Caco-2 (cell line): ENCODE results near the gene DDI2. TPM values are rescaled to one million over a fixed set of nuclear protein-coding genes. Genes with fewer than 3 reads are reported as not detected.

ENCODE experiments used
- BruUV-seq: library from RNA; stranded (reverse); fragments of 400-500 nt; replicated peaks from 2 replicates; lab custom pipeline; 2021; lab: Mats Ljungman, UMichigan
- CTCF ChIA-PET: fragments of 300-600 bp; sonication (Branson Sonifier 250); formaldehyde crosslinking; loops from one replicate; lab custom pipeline; 2022; ENCODE audit warnings: antibody characterized with exemption; lab: Charles Lee
- POLR2A ChIA-PET: fragments of 300-600 bp; sonication (Branson Sonifier 250); formaldehyde crosslinking; loops from one replicate; lab custom pipeline; 2022; ENCODE audit warnings: antibody characterized with exemption; lab: Charles Lee
- DNase-seq, 2 experiments: peaks; one replicate each; pipeline versions ENCODE4 v3.0.0 to v3.0.0-alpha.2; 2020 to 2022
- H3K27me3 ChIP-seq: replicated peaks from 2 replicates; pipeline ENCODE4 v1.6.0; 2011; ENCODE audit warnings: low read length; ENCODE audit not compliant: control insufficient read depth, insufficient read depth
- H3K36me3 ChIP-seq: 2 replicates; pipeline ENCODE4 v1.5.1; 2011; ENCODE audit warnings: low read length; ENCODE audit not compliant: control insufficient read depth, insufficient read depth
- H3K4me1 ChIP-seq: fragments of 250-450 bp; sonication (Bioruptor Pico); 2 replicates; pipeline ENCODE4 v1.5.1; 2020; ENCODE audit warnings: mild to moderate bottlenecking
- H3K4me3 ChIP-seq: 2 replicates; pipeline ENCODE4 v1.5.1; 2011; ENCODE audit warnings: low read depth, mild to moderate bottlenecking, control low read depth, low read length
- H3K9me3 ChIP-seq: fragments of 250-450 bp; sonication (Bioruptor Pico); 2 replicates; pipeline ENCODE4 v1.5.1; 2020; ENCODE audit warnings: mild to moderate bottlenecking, moderate library complexity
- H3K27ac Mint-ChIP-seq: one replicate; pipeline ENCODE4 v1.8.0; 2022; ENCODE audit warnings: mixed read lengths; ENCODE audit not compliant: unreplicated experiment
- H3K27me3 Mint-ChIP-seq: one replicate; pipeline ENCODE4 v1.8.0; 2022; ENCODE audit warnings: mixed read lengths; ENCODE audit not compliant: insufficient read depth, unreplicated experiment
- H3K36me3 Mint-ChIP-seq: one replicate; pipeline ENCODE4 v1.8.0; 2022; ENCODE audit warnings: mild to moderate bottlenecking, mixed read lengths; ENCODE audit not compliant: insufficient read depth, unreplicated experiment
- H3K4me1 Mint-ChIP-seq: one replicate; pipeline ENCODE4 v1.8.0; 2022; ENCODE audit warnings: low read depth, mixed read lengths; ENCODE audit not compliant: unreplicated experiment
- H3K4me3 Mint-ChIP-seq: one replicate; pipeline ENCODE4 v1.8.0; 2022; ENCODE audit warnings: mild to moderate bottlenecking, moderate library complexity, mixed read lengths; ENCODE audit not compliant: unreplicated experiment
- H3K9me3 Mint-ChIP-seq: one replicate; pipeline ENCODE4 v1.8.0; 2022; ENCODE audit warnings: mixed read lengths; ENCODE audit not compliant: unreplicated experiment
- intact Hi-C: fragments of 100-400 bp; cut with micrococcal nuclease; formaldehyde crosslinking; loops from one replicate; pipeline ENCODE4 v1.10.0; 2022; ENCODE audit not compliant: unreplicated experiment
- total RNA-seq: library from RNA; stranded (reverse); gene quantifications from 2 replicates; pipeline ENCODE4 v1.2.3, GENCODE V29; 2022
- TF ChIP-seq, protein P1 (sequence below), 2 experiments: fragments of 200-600 bp in 1 of 2; IDR thresholded peaks; 1 replicate in 1 of 2; 2 replicates in 1 of 2; pipeline versions ENCODE4 v1.5.1 to v1.8.0; 2011 to 2022; ENCODE audit warnings: antibody characterized with exemption in 1 of 2, control low read depth in 1 of 2, inconsistent platforms in 1 of 2, low read depth in 1 of 2, low read length in 1 of 2, mild to moderate bottlenecking in 1 of 2, moderate library complexity in 1 of 2; ENCODE audit not compliant: insufficient read depth in 1 of 2, severe bottlenecking in 1 of 2, unreplicated experiment in 1 of 2

The DDI2 gene
- total RNA-seq, 1 experiment from 2014 or later = 53.4 TPM

DNA sequence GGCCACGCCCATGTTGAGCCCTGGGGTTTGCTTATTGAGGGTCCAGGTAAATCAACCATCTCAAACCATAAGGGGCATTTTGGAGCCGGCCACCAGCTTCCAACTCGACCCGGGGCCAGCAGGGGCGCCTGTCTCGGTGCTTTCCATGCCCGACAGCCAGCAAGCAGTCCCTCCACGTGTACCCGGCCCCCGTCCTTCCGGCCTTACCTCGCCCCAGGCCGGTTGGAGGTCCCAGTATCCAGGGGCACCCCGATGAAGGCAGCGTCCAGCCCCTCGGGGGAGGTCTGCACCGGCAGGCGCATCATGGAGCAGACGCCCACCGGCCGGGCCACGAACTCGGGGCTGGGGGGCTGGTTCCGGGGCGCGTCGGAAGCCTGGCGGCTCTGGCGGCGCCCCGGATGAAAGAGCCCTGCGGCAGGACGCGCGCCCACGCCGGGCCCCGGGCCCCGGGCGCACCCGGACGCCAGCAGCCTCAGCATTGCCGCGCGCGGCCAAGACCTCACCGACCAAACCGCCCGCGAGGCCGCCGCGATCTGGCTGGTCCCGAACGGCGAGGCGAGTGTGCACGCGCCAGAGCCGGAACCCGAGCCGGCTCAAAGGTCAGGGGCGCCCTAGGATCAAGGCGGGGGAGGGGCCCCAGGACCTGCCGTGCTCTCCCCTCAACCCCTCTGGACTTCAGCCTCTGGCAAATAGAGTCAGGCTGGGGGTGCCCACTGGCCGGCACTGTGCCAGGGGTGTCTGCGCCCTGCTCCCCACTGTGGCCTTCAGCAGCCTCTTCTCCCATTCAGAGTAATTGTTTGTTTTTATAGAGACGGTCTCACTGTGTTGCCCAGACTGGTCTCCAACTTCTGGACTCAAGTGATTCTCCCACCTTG lies 32.5 kb upstream of the DDI2 start, which contains the start of gene AGMAT:
Gene AGMAT (minus strand): TSS at position 563 of the 875 bp plus-strand sequence. CDS start 84 bp downstream, at position 479.
- Histone ChIP-seq H3K4me1 (peaks cover 6% of the 10 kb centered on the region; the same call in 1 of the 2 replicates), H3K9me3 (no peaks in the 10 kb centered on the region), H3K4me3 (peak within 1 kb of the TSS; percentile 91), H3K27me3 (no peaks in the 10 kb centered on the region), H3K36me3 (no peaks in the 10 kb centered on the region)
- ChIA-PET POLR2A (interaction anchor here (0.6 to 1.0 kb wide), 2 partner anchors 18 to 26 kb away, joined by 4 to 7 read pairs; no protein-coding TSS in a partner anchor), CTCF (no interaction called here)
- no peaks in the 10 kb centered on the region for H3K4me1 Mint-ChIP-seq
- H3K9me3 Mint-ChIP-seq = no peaks in the 10 kb centered on the region
- peaks cover 30% of the 10 kb centered on the region for H3K36me3 Mint-ChIP-seq
- intact Hi-C loops = loop anchor here (2.0 kb wide), 1 partner anchor 32 kb away; the partner anchor contains the start of gene DDI2
- BruUV-seq = TSS peak; percentile 56
- peak; percentile 77 to 81 for DNase-seq
- TF ChIP-seq, protein P1, sequence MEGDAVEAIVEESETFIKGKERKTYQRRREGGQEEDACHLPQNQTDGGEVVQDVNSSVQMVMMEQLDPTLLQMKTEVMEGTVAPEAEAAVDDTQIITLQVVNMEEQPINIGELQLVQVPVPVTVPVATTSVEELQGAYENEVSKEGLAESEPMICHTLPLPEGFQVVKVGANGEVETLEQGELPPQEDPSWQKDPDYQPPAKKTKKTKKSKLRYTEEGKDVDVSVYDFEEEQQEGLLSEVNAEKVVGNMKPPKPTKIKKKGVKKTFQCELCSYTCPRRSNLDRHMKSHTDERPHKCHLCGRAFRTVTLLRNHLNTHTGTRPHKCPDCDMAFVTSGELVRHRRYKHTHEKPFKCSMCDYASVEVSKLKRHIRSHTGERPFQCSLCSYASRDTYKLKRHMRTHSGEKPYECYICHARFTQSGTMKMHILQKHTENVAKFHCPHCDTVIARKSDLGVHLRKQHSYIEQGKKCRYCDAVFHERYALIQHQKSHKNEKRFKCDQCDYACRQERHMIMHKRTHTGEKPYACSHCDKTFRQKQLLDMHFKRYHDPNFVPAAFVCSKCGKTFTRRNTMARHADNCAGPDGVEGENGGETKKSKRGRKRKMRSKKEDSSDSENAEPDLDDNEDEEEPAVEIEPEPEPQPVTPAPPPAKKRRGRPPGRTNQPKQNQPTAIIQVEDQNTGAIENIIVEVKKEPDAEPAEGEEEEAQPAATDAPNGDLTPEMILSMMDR (IDR thresholded peaks at IDR 0.05; ENCODE audit: insufficient read depth in 1 of 2, low read depth in 1 of 2, low read length in 1 of 2, severe bottlenecking in 1 of 2, unreplicated experiment in 1 of 2) = peak; percentile 43 to 57
- no peaks in the 10 kb centered on the region for H3K27me3 Mint-ChIP-seq
- peak within 1 kb of the TSS; percentile 76 for H3K4me3 Mint-ChIP-seq
- peak within 1 kb of the TSS; percentile 61 for H3K27ac Mint-ChIP-seq

DNA sequence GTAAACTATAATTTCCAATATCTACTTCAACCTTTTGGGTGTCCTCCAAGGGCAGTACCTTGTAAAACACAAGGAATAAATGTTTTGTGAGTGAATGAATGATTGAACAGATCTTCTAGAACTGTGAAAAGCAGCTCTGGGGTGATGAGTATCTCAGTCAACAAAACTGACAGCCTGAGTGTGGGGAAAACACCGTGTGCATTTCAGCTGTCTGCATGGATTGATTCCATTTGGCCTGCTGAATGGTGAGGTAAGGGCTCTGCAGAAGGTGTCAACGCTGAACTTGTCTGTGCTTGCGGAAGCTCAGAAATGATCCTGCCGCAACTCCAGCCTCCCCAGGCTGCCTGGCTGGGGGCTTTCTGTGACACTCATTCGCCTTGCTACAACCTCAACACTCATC lies 25.0 kb upstream of the DDI2 start:
- DNase-seq = no peak
- no TSS peak for BruUV-seq
- Histone ChIP-seq H3K4me3 (no peak overlapping the region), H3K4me1 (no peaks in the 10 kb centered on the region), H3K27me3 (no peaks in the 10 kb centered on the region), H3K9me3 (no peaks in the 10 kb centered on the region), H3K36me3 (no peaks in the 10 kb centered on the region)
- ChIA-PET POLR2A (no interaction called here), CTCF (no interaction called here)
- Mint-ChIP-seq H3K27me3 (no peaks in the 10 kb centered on the region), H3K36me3 (no peaks in the 10 kb centered on the region), H3K27ac (no peak overlapping the region), H3K4me1 (no peaks in the 10 kb centered on the region), H3K4me3 (no peak overlapping the region), H3K9me3 (no peaks in the 10 kb centered on the region)
- TF ChIP-seq, protein P1 (IDR thresholded peaks at IDR 0.05; ENCODE audit: insufficient read depth in 1 of 2, low read depth in 1 of 2, low read length in 1 of 2, severe bottlenecking in 1 of 2, unreplicated experiment in 1 of 2) = no peak
- intact Hi-C loops = no loop called here

DNA sequence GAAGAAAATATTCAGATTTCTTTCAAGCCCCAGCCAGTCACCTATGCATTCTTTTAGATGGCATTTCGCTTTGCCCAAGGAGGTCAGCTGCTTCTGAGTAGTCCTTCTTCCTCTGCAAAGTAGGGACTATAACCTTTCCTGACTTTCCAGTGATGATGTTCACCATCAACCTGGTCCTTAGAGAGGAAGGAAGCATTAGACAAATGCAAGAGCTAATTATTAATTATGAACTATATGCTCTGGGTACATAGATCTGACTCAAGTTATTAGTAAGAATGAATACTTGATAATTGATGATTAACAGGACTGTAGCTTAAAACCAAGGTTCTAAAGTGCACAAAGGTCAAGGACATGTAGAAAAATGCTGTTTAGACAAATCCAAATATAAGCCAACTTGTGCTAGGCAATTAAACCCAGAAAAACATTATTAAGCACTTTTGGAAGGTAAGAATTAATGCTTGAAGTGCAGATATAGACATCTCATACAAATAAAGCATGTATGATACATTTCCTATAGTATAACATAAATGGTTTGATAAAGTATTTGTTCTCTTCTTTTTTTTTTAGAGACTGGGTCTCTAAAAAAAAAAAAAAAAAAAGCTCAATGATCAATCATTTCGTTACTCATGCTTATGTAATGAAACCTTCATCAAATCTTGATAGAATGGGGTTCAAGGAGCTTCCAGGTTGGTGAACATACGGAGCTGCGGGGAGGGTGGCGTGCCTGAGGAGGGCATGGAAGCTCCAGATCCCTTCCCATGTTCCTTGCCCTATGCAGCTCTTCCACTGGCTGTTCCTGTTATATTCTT lies 21.2 kb upstream of the DDI2 start:
- no TSS peak for BruUV-seq
- H3K4me3 ChIP-seq = no peak overlapping the region
- ChIA-PET POLR2A (interaction anchor here (0.6 kb wide), 1 partner anchor 23 kb away, joined by 3 read pairs; no protein-coding TSS in a partner anchor), CTCF (interaction anchor here (0.6 to 0.7 kb wide), 4 partner anchors 9 to 219 kb away, joined by 3 to 5 read pairs (median 4); no protein-coding TSS in a partner anchor)
- intact Hi-C loops = loop anchor here (2.0 kb wide), 1 partner anchor 145 kb away; no protein-coding TSS in a partner anchor
- no peak for DNase-seq
- Mint-ChIP-seq H3K36me3 (no peaks in the 10 kb centered on the region), H3K27me3 (no peaks in the 10 kb centered on the region), H3K4me3 (no peak overlapping the region), H3K27ac (no peak overlapping the region), H3K4me1 (no peaks in the 10 kb centered on the region), H3K9me3 (no peaks in the 10 kb centered on the region)
- no peaks in the 10 kb centered on the region for H3K4me1 ChIP-seq
- TF ChIP-seq, protein P1 (IDR thresholded peaks at IDR 0.05; ENCODE audit: insufficient read depth in 1 of 2, low read depth in 1 of 2, low read length in 1 of 2, severe bottlenecking in 1 of 2, unreplicated experiment in 1 of 2) = no peak
- no peaks in the 10 kb centered on the region for H3K9me3 ChIP-seq
- no peaks in the 10 kb centered on the region for H3K27me3 ChIP-seq
- H3K36me3 ChIP-seq = no peaks in the 10 kb centered on the region
